BLaER1 (cell line): ENCODE results near the gene SYNE1.

ENCODE experiments used
- H3K27ac ChIP-seq: shearing (Covaris generic); formaldehyde crosslinking; 2 replicates; pipeline ENCODE4 v1.8.1; 2022
- H3K27me3 ChIP-seq: shearing (Covaris generic); formaldehyde crosslinking; 2 replicates; pipeline ENCODE4 v1.8.1; 2022
- H3K36me3 ChIP-seq: shearing (Covaris generic); formaldehyde crosslinking; 2 replicates; pipeline ENCODE4 v1.8.1; 2022
- H3K4me1 ChIP-seq: shearing (Covaris generic); formaldehyde crosslinking; 2 replicates; pipeline ENCODE4 v1.8.1; 2022
- H3K4me2 ChIP-seq: shearing (Covaris generic); formaldehyde crosslinking; 2 replicates; pipeline ENCODE4 v1.8.1; 2022
- H3K4me3 ChIP-seq: shearing (Covaris generic); formaldehyde crosslinking; 2 replicates; pipeline ENCODE4 v1.8.1; 2022
- H3K9ac ChIP-seq: shearing (Covaris generic); formaldehyde crosslinking; 2 replicates; pipeline ENCODE4 v1.8.1; 2022
- H3K9me3 ChIP-seq: shearing (Covaris generic); formaldehyde crosslinking; 2 replicates; pipeline ENCODE4 v1.8.1; 2022
- H4K20me1 ChIP-seq: shearing (Covaris generic); formaldehyde crosslinking; 2 replicates; pipeline ENCODE4 v1.8.1; 2022
- Cebpa-rat ChIP-seq: shearing (Covaris generic); IDR thresholded peaks from 2 replicates; pipeline ENCODE4 v1.8.1; 2022

Gene SYNE1

DNA sequence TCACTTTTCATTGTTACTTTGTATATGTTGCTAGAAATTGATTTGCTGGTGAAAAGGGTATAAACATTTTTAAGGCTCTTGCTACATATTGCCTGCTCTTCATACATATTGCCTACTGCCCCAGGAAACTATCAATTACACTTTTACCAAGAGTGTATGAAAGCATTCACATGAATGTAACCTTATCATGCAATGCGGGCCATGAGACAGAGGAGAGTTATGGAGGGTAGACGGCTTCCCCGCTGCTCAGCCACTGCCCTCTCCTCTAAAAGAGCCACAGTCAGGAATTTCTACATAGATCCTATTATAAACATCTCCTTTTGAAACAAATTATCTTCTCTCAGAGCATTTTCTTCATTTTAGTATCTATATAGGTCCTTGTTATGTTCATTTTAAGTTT, 565.3 kb downstream of the SYNE1 start:
- H3K27me3 ChIP-seq = no peaks in the 10 kb centered on the region
- peaks cover 16% of the 10 kb centered on the region for H3K9me3 ChIP-seq
- H3K27ac ChIP-seq = no peak overlapping the region
- no peak overlapping the region for H3K9ac ChIP-seq
- H3K4me1 ChIP-seq = no peaks in the 10 kb centered on the region
- H3K4me2 ChIP-seq = no peak overlapping the region
- no peaks in the 10 kb centered on the region for H4K20me1 ChIP-seq
- no peak overlapping the region for H3K4me3 ChIP-seq
- no peak for TF ChIP-seq Cebpa-rat
- no peaks in the 10 kb centered on the region for H3K36me3 ChIP-seq
